GM12801 (cell line): Measurements from ENCODE around the gene REG1A.

Source experiments
- CTCF ChIP-seq: IDR thresholded peaks from one replicate; pipeline ENCODE4 v1.5.1; 2011; ENCODE audit warnings: control low read depth; ENCODE audit not compliant: insufficient read length; ENCODE audit errors: extremely low read depth

REG1A gene

GRCh38 chr2:79120194-79120713 is at the start of gene REG1A:
Gene REG1A, plus strand, starts transcription at chr2:79120488. Its CDS starts 374 bp downstream, at chr2:79120862.
- no peak for TF ChIP-seq CTCF

DNA sequence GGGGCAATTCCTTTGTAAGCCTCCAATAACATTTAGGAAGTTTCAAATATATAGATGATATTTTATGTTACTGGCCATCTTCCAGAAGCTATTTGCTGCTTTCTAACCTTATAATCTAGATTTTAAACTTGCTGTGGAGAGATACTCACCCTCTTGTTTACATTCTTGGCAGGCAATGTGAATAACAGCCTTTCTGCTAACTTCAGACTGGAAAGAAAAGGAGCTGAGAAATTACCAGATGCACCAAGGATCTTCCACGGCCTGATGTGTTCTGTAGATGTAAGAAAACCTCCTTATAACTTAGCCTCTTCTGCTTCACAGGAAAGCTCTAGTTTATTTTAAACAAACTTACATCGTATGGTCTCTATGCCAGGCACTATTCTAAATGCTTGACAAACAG is 49.2 kb upstream of the REG1A start:
- no peak for TF ChIP-seq CTCF

DNA sequence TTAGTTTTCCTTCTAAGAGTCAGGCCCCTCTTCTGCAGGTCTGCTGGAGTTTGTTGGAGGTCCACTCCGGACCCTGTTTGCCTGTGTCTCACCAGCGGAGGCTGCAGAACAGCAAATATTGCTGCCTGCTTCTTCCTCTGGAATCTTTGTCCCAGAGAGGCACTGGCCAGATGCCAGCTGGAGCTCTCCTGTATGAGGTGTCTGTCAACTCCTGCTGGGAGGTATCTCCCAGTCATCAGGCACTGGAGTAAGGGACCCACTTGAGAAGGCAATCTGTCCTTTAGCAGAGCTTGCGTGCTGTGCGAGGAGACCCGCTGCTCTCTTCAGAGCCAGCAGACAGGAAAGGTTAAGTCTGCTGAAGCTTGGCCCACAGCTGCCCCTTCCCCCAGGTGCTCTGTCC is 37.3 kb upstream of the REG1A start:
- no peak for TF ChIP-seq CTCF

DNA sequence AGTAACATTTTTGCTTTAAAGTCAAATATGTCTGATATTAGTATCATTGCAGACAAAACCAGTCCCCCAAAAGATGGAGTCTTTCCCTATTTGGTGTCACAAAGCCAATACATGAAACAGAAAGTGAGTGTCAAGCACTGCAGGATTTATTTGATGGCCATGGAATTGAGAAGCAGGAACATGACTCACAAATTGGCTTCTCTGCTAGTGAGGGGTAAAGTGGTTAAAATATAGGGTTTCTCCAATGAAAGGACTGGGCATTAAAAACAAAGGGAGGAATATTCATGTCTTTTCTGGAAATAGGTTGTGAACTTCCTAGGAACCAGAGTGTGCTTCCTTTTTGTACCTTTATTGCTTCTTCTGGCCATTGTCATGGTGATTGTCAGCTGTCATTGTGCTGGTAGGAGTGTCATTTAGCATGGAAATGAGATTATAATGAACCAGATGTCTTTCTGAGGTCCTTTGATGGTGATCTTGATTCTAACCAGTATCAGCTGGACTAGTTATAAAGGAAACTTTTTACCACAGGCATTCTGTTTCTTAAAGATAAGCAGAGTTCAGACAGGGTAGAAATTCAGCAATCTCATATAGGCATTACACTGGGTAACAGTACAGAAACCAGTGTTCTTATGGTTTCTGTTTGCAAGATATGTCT is 36.6 kb upstream of the REG1A start:
- TF ChIP-seq CTCF, result no peak

DNA sequence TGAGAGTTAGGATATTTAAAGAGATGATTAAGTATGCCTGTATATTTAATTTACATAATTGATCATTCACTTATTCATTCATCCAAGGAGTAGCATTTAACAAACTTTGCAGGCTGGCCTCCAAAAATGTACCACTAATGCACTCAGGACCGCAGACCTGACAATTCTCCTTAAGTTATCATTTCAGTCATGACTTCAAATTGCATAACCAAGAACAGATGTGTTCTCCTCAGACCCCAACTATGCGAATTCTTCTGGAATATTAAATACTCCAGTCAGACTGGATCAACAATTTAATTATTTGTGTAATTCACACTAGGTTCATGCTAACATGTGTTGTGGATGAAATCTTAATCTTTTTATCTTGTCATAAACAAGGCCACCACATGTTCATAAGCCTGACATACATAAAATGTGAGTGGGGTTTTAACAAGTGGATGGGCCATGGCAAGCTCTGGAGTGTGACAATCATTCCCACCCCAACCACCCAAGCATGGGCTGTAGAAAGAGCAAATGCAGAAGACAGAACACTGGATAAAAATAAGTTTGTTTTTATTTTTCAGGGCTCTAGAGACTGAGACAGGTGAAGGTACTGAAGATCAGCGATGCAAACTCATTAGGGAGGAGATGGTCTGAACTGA is 35.7 kb upstream of the REG1A start:
- TF ChIP-seq CTCF, result no peak

- TF ChIP-seq CTCF, result no peak
These were observed 34.9 kb upstream of the REG1A start for GRCh38 chr2:79085382-79085781.

DNA sequence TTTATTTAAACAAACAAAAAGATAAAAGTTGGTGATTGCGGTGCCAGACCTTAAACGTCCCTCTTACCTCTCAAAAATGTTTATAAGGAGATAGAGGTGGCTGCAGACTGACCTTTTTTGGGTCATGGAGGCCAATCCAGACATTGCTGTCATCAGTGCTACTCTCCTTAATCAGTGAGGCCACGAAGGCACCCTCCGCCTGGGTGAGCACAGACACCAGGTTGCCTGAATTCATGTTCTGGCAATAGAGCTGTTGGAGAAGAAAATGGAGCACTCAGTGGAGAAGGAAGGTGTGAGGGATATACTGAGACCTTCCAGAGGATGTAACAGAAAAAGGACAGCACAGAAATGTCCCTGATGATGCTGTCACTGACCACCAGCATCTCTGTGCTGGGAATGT is 34.0 kb upstream of the REG1A start:
- TF ChIP-seq CTCF, result no peak
